GOT3 (cell line): ENCODE data around the gene CDC45.

ENCODE experiments used
- DNase-seq: peaks from one replicate; lab custom pipeline; 2025; ENCODE audit warnings: mixed read lengths; lab: John Stamatoyannopoulos, UW

The CDC45 gene

DNA sequence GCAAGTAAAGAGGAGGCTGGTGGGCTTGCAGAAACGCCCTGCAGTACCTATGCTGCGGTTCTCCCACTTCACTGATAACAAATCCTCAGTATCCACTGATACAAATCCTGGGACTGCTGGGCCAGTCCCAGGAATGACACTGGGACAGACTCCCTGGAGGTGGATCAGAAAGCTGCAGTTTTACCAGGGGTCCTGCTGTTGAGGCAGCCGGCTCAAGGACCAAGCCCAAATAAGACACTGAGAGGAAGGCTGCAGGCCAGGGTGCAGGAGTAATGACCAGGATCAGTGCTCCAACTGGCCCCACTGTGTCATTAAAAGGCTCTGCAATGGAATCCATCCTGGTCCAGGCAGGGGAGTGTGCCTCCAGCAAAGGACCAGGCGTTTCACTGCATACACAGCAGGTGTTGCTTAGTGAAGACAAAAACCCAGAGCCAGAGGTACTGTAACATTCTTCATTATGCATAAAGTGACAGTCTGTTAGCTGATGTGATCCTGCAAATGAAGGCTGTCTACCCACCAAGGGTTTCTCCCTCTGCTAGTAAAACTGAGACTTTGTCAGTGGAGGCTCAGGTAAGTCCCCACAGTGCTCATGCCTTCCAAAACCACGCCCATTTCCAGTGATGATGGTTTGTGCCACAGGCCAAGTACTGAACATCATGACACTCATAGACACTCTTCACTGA lies 30.8 kb upstream of the CDC45 start:
- DNase-seq = no peak

DNA sequence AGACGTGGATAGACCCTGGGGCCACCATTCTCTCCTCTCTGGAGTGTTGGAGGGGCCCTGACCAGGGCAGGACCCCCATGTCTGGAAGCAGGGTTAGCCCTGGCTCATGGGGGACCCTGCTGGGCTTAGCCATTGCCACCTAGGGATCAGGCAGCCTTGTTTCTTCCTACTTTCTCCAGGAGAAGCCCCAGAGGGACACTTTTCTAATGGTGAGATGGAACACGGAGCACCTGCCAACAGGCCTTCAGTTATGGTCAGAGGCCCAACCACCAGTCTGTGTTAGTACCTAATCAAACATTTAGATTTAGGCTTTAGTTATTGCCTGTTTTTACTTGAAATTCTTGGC lies 30.3 kb upstream of the CDC45 start:
- no peak for DNase-seq

DNA sequence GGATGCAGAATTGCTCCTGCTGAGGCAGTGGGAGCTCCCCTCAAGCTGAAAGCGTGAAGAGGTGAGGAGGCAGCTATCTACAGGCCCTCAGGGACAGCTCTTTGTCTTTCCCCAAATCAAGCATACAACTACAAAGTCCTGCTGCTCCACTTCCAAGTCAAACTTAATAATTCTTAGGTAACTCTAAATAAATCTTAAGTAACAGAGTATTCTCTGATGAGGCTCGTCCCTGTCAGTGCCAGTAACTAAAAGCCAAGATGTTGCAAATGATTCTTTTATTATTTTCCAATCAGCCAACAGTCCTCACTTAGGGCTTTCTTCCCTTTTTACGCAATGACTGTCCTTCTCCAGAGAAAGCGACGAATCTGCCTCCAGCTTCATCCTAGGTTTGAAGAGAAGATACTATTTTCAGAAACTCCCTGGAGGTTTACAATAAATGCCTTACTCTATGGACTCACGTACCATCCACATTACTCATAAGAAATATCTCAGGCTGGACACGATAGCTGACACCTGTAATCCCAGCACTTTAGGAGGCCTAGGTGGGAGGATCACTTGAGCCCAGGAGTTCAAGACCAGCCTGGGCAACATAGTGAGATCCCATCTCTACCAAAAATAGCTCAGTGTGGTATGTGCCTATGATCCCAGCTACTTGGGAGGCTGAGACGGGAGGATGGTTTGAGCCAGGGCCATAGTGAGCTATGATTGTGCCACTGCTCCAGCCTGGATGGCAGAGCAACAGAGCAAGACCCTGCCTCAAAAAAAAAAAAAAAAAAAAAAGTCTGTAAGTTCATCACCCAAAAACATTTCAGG lies 29.2 kb upstream of the CDC45 start:
- DNase-seq = no peak

DNA sequence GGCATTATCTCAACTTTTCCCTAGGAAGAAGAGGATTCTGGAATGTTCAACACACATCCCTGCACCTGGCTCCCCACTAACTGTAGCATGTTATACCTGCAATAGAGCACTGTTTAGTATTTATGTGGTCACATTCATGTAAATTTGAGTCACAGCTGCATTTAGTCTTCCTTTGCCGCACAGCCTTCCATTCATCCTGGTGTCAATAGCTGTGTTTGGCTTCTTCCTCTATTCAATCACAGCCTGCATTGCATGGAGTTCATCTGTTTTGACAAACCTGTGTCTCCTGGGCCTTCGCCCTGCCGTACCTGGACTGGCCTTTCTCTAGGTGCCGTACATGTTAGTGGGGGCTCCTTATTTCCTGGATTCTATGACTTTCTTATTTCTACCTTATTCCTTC lies 28.1 kb upstream of the CDC45 start:
- DNase-seq = no peak

DNA sequence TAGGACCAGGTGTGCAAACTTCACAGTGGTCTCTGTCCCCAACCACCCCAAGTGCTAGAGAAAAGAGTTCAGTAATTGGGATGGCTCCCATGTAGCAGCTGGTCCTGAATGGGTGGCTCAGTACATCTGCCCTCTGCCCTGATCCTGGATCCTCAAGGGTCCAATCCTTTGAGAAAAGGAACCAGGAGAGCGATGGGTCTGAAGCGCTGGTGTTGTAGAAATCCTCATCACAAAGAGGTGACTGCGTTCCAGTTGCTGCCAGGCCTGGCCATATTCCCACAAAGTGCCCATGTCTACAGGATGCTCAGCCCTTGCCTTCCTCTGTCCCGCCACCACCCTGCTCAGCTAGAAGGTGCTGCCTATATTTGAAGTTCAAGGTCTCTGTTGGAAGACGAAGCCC lies 26.0 kb upstream of the CDC45 start:
- no peak for DNase-seq

DNA sequence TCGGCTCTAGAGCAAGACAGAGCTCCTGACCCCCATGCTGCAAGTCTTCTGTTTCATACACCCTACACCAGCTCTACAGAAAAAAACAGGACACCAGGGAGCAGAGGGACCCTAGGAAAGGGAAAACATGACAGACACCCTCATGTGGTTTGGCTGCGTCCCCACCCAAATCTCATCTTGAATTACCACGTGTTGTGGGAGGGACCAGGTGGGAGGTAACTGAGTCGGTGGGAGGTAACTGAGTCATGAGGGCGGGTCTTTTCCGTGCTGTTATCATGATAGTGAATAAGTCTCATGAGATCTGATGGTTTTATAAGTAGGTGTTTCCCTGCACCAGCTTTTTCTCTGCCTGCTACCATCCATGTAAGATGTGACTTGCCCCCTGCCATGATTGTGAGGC lies 25.6 kb upstream of the CDC45 start:
- DNase-seq = no peak

DNA sequence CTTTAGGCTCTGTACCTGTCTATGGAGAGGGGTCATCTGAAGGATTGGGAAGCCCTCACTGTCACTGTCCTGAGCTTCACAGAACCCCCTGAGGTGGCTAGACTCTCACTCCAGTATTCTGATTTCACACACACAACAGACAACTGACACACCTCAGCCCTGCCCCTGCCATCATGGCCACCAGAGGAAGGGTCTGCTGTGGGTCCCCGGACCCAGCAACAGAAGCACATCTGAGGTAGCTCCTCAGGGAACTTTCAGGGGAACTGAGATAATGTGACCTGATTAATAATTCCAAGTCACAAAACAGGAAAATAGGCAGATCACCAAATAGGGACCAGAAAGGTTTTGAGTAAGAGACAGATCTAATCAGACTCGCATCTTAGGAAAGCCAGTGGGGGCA lies 24.7 kb upstream of the CDC45 start:
- no peak for DNase-seq

DNA sequence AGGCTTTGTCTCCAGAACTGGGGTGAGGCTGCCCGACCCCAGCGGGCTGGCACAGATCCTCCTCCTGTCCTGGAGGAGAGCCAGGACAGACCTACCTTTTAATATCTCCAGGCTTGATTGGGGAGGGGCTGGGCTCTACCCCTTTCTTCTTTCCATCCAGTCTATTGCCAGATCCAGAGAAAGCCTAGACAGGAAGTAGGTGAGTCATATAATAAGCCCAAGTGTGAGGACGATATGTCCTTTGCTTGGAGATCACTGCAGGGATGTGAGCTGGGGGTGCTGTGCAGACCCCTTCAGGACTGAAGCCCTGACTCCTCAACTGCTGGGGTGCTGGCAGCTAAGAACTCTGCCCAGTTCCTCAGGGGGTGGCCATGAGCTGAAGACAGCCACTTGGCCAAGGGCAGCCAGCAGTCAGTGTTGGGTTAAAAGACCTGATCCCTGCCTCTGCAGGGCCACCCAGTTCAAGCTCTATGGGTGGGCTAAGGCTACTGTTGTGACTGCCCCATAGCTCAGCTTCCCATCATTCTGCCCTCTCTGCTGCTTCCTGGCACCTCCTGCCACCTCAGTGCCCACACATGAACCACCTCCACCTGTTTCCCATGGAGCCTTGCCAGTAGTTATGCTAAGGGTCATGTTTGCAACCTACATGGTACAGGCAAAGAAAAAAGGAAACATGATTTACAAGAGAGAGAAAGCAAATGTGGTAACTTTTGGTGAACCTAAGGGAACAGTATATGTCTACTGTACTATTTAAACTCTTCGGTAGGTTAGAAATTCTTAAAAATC lies 23.9 kb upstream of the CDC45 start:
- no peak for DNase-seq

DNA sequence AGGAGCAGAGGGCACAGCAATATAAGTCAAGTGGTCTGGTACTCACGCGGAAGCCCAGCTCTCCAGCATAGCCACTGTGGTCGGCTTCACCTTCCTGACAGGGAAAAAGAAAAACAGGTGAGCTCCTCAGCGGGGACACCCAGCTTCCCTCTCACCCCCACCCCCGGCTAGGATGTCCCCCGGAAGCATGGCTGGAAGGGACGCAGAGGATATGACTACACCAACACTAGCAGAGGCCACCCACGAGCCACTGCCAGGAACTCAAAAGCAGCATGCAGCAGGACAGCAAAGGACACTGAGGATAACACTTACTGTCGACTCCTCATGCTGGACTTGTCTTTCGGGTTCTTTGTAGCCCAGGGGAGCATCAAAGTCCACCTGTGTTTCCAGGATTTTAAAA lies 23.2 kb upstream of the CDC45 start:
- no peak for DNase-seq

DNA sequence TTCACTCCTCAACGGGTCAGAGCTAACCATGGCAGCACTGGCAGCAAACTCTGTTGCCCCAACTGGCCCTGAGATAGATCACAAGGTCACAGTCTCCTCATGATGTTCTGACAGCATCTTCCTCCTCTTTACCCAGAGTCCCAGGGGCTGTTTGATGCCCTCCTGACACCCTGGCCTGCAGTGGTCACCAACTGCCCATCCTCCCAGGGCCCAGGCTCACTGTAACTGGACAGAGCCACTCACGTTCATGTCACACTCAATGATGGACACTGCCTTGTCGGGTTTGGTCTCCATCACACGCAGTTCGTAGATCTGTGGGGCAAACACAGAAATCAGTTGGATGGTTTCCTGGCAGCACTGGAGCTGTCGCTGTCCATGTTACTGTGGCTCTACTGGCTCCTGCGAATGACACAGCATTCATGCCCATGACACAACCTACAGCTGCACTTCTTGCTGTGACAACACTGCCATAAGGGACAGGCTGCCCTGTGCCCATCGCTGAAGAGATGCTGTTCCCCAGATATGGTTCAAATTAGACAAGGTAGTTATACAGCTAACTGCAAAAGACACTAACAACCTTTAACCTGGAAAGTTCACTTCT lies 21.8 kb upstream of the CDC45 start:
- DNase-seq = no peak

DNA sequence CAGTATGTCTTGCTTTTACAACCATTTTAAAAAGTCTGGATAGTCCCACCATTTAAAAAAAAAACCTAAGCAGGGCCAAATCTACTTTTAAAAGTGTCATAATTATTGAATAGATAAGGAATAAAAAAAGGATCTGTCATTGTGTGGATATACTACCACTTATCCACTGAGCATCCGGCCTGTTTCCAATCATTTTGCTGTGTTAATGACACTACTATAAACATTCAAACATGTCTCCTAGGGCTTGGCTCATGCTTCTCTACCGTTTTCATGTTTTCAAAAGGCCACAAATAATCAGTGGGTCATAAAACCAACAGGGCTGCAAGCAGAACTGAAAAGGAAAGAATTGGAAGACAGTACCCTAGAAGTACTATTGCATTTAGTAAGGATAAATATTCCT lies 19.7 kb upstream of the CDC45 start:
- DNase-seq = no peak

DNA sequence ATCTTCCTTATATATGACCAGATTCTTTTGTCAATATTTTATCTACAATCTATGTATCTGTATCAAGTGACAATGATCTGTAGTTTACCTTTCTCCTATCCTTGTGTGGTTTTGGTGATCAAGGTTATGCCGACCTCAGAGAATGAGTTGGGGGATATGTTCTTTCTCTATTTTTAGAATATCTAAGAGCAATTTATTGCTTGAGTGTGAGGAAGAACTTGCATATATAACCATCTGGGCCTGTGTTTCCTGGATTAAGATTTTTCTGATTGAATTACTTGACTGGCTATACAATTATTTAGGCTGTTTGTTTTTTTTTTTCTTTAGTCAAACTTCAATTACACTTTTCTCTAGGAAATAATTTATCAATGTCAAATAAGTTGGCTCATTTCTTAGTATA lies 18.2 kb upstream of the CDC45 start:
- DNase-seq = no peak

DNA sequence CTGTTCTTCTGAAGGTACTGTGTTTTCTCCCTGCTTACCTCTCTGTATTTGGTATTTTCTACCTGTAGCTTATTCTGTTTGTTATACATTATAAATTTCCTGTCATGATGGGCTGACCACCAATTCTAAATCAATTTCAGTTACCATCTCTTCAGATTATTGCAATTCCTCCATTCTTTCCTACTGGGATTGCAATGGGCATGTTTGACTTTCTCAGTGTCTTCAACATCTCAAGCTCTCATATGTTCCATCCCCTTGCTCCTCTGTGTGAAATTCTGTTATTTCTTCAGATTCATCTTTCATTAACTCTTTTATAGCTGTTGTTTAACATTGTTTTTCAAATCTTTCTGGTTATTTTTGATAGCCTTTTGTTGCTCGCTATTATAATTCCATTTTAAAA lies 16.7 kb upstream of the CDC45 start:
- DNase-seq = no peak

DNA sequence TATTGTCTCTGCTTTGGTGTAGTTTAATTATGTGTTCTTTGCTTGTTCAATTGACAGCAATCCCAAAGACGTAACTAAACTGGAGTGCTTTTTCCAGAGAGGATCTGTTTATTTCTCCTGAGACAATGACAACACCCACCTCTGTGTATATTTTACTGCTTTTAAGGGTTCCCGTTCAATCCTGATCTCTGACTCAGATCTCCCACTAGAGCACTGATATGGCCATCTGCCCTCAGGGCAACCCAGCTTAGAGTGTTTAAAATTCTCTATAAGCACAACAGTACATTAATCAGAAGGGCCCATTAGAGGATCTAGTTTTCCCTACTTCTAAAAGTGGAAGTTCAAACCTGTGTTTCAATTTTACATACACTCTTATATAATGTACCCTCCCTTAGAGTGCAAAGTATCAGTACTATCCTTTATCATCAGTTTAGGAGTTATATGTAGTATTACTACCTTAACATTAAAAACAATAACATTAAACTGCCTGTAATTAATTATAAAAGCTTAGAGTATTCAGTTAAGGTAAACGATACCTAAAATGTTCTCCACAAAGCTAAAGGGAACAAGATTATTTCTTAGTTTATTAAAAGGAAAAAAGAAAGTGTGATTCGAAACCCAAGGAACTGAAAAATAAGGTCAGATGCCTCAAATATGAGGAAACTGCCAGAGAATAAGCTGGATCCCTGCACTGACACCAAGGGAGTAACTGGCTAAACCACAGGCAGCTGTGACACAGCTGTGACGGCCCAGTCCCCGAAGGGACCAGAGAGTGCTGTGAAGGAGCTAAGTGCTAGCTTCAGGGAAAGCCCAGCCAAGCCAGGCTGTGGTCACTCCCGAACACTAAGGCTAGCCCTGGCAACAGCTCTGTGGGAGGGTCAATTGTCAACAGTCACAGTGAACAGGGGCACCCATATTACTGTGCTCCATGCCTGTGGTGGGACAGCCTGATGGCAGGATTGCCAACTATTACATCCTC lies 15.9 kb upstream of the CDC45 start:
- DNase-seq = no peak

DNA sequence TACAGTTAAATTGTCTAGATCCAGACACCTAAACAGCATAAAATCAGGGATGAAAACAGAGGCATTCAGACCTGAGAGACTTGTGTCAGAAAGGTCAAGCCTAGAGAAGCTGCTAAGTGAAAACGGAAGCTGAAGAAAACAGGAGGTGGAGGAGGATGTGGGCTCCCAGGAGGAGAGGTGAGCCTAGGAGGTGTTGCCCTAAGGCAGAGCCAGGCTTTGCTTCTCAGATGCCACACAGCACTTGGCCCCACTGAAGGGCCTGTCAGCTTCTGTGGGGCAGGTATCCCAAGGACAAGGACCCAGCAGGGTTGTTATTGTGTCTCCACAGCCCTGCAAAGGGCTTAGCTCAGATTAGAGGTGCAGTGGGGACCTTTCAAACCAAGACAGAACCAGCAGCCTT lies 15.2 kb upstream of the CDC45 start:
- no peak for DNase-seq

DNA sequence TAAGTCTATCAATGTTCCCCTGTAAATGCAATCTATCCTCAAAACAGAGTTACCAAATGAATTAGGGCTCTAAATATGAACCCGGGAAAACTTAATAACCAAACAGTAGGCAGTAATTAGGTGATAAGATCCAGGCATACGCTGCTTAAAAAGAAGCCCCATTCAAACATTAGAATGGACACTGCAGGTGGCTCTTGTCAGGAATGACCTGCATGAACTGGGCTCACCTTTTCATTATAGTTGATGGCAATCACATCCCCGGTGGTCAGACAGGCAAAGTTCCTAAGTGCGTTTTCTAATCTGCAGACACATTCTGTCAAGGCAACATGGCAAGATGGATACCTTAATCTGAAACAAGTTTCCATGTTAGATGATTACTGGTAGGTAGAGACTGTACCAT lies 14.7 kb upstream of the CDC45 start:
- DNase-seq = no peak

DNA sequence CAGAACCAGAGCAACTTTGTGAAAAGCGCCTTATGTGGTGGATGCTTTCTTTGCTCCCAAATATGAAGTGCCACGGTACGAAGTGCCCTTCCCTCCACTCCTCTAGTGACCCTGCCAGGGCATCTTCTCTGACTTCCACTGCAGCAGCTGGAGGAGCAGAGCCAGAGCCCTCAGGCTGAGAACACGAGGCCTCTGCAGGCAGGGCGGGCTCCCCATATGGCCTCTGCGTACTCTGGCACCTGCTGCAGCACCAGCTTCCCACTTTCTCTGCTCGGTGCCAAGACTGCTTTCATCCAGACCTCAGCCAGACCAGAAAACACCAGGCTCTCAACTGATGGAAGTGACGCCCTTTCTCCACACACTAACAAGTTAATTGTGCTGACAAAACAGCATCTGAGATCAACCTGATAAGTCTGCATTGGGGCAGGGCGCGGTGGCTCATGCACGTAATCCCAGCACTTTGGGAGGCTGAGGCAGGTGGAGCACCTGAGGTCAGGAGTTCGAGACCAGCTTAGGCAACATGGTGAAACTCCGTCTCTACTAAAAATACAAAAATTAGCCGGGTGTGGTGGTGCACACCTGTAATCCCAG lies 13.5 kb upstream of the CDC45 start:
- no peak for DNase-seq

DNA sequence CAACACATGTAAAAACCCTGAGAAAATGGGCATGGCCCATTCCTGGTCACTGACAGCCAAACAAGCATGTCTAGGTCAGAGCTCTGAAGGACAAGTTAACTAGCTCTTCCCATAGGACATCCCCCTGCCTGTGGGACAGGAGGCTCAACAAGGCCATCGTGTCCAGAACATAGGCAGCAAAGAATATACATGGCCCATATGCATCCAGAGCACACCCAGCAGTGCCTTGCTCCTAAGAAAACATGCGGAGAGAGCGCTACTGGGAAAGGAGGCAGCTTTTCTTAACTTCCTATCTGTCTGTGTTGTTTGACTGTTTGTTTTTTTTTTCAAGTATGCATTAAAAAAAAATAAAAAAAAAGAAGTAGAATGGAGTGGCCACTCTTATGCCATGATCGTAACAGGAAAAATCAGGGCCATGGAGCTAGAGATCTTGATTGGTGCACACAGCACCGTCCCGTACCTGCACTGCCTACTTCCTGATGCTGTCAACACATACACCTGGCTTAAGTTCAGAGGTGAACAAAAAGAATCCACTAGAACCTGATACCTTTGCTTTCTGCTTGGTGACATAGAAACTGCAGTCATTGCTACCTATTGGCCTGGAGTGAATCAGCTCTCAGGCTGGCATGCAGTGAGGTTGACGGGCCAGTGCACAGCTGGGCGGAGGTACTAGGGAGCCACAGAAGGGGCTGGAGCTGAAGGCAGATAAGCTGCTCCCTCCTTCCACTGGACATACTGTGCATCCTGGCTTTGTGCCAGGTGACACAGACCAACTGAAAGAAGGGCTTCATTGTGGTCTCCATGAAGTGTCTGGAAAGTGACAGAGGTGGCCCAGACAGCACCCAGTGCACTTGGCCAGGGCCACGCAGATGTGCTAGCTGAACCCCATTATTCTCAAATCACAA lies 12.6 kb upstream of the CDC45 start:
- DNase-seq = no peak

DNA sequence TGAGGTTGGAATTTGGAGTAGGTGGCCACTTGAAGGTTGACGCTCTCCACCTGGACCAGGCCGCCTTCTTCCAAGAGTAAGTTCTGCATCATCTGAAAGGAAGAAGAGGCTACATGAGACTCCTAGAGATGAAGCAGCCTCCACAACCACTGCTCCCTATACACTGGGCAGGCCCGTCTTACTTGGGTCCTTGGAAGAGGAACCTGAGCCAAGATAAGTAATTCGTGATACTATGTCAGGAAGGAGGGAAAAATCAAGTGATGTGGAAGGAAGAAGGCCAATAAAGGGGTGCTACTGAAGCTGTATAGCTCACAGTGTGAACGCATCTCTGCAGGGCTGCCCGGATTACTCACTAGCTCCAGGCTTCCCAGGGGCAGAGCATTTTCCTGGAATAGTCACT lies 11.8 kb upstream of the CDC45 start:
- no peak for DNase-seq

DNA sequence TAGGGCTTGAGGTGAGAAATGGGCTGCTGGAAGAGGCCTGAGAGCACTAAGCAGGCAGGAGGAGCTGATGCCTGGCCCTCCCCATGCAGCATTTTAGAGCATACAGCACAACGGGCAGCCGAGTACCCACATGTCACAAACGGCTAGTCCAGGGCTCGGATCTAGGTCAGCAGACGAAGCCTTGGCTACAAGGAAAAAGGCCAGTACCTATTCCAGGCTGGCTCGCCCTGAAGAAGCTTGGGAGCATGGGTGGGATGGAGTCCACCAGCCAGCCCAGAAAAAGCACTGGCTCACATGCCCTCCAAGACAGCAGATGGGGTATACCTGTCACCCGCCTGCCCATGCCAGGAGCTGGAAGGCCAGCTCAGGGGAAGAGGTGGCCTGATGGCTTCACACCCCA lies 10.3 kb upstream of the CDC45 start:
- DNase-seq = no peak
